ENCODE data around the gene MALAT1. TPM values are rescaled to one million over a fixed set of nuclear protein-coding genes. Genes with fewer than 3 reads are reported as not detected.
"Not testable (repeated sequence)": the region's sequence is repeated elsewhere in the genome, so short reads cannot be mapped to it uniquely, and the experiment has no call there.

The MALAT1 gene
- total and polyA plus RNA-seq, 2 donors (not counting 1 experiment from before 2014, with no cell fraction given): 646 to 32,417 TPM

- H3K27ac ChIP-seq (ENCODE audit: low read length in 2 of 2): peak overlapping the region; percentile 56 to 77
- no peaks in the 10 kb centered on the region for H3K27me3 Mint-ChIP-seq
- no peaks in the 10 kb centered on the region for H3K36me3 ChIP-seq (replicated peaks in 1 of 2; ENCODE audit: control extremely low read depth in 1 of 2, control insufficient read depth in 1 of 2, extremely low read depth in 1 of 2, insufficient read depth in 2 of 2, low read length in 1 of 2)
- ATAC-seq (ENCODE audit: low read depth): no peak
- TF ChIP-seq EZH2 (IDR thresholded peaks at IDR 0.05; ENCODE audit: borderline replicate concordance, insufficient read depth, low read depth, low read length, poor library complexity, severe bottlenecking): no peak
- no peak for TF ChIP-seq CTCF (IDR thresholded peaks at IDR 0.05)
- H3K9me3 ChIP-seq (ENCODE audit: control extremely low read depth in 1 of 3, control insufficient read depth in 2 of 3, insufficient read depth in 1 of 3, low read length in 2 of 3): no peaks in the 10 kb centered on the region
- H4K20me1 ChIP-seq (ENCODE audit: control insufficient read depth, insufficient read depth, low read length, poor library complexity, severe bottlenecking): no peaks in the 10 kb centered on the region
- H3K79me2 ChIP-seq (ENCODE audit: control insufficient read depth, insufficient read depth, low read length): peaks cover 17% of the 10 kb centered on the region
- POLR2A ChIA-PET: interaction anchor here (0.6 to 13.6 kb wide), 22 partner anchors 9 to 621 kb away, joined by 3 to 366 read pairs (median 6); partner anchors contain the start of genes MALAT1 and NEAT1
- H3K4me3 Mint-ChIP-seq: peak overlapping the region; percentile 86
- CTCF ChIA-PET: interaction anchor here (0.8 to 2.8 kb wide), 15 partner anchors 14 to 156 kb away, joined by 3 to 30 read pairs (median 4); partner anchors contain the start of genes DPF2 and MALAT1
- peak; percentile 47 for DNase-seq
- H3K27me3 ChIP-seq (replicated peaks in 1 of 4; ENCODE audit: control extremely low read depth in 1 of 4, control insufficient read depth in 3 of 4, insufficient read depth in 4 of 4, low read length in 3 of 4): no peaks in the 10 kb centered on the region
- H2AFZ ChIP-seq (ENCODE audit: insufficient read depth, low read depth, low read length, poor library complexity, severe bottlenecking): peak overlapping the region; percentile 26
- peaks cover 28% of the 10 kb centered on the region for H3K4me1 Mint-ChIP-seq
- peak overlapping the region; percentile 58 for H3K4me2 ChIP-seq (replicated peaks; ENCODE audit: low read depth, low read length, poor library complexity, severe bottlenecking)
- H3K4me3 ChIP-seq (ENCODE audit: control extremely low read depth in 1 of 5, extremely low read depth in 1 of 5, insufficient read depth in 1 of 5, low read depth in 2 of 5, low read length in 4 of 5): peak overlapping the region in 3 of 5 experiments; percentile 9 to 26 (median 10)
- intact Hi-C loops (cut with micrococcal nuclease): no loop called here
- H3K27ac Mint-ChIP-seq: peak overlapping the region; percentile 97
- no peaks in the 10 kb centered on the region for H3K9me3 Mint-ChIP-seq (ENCODE audit: insufficient read depth)
- peaks cover 16 to 31% of the 10 kb centered on the region in 2 donors for H3K4me1 ChIP-seq (ENCODE audit: control insufficient read depth in 2 of 2, insufficient read depth in 2 of 2, low read length in 2 of 2)
- H3K9ac ChIP-seq (ENCODE audit: low read length): peak overlapping the region; percentile 44
- 74% methylated on average over 7 of the region's 8 CpGs for WGBS (ENCODE audit: insufficient coverage)
These were observed 27.4 kb upstream of the MALAT1 start for GRCh38 chr11:65471447-65471891.

- peak overlapping the region; percentile 44 for H3K9ac ChIP-seq (ENCODE audit: low read length)
- not testable (repeated sequence) for ATAC-seq (ENCODE audit: low read depth); H3K9me3 Mint-ChIP-seq (ENCODE audit: insufficient read depth)
These were observed 26.1 kb upstream of the MALAT1 start for GRCh38 chr11:65472588-65473277.

More at GRCh38 chr11:65472588-65473277, 26.1 kb upstream of the MALAT1 start:
- H3K36me3 ChIP-seq (replicated peaks in 1 of 2; ENCODE audit: control extremely low read depth in 1 of 2, control insufficient read depth in 1 of 2, extremely low read depth in 1 of 2, insufficient read depth in 2 of 2, low read length in 1 of 2); H3K9me3 ChIP-seq (ENCODE audit: control extremely low read depth in 1 of 3, control insufficient read depth in 2 of 3, insufficient read depth in 1 of 3, low read length in 2 of 3); H4K20me1 ChIP-seq (ENCODE audit: control insufficient read depth, insufficient read depth, low read length, poor library complexity, severe bottlenecking); DNase-seq; H3K27me3 ChIP-seq (replicated peaks in 1 of 4; ENCODE audit: control extremely low read depth in 1 of 4, control insufficient read depth in 3 of 4, insufficient read depth in 4 of 4, low read length in 3 of 4); H3K27me3 Mint-ChIP-seq; H2AFZ ChIP-seq (ENCODE audit: insufficient read depth, low read depth, low read length, poor library complexity, severe bottlenecking): not testable (repeated sequence)
- H3K4me2 ChIP-seq (replicated peaks; ENCODE audit: low read depth, low read length, poor library complexity, severe bottlenecking): peak overlapping the region; percentile 58
- H3K79me2 ChIP-seq (ENCODE audit: control insufficient read depth, insufficient read depth, low read length): peaks cover 28% of the 10 kb centered on the region
- ChIA-PET CTCF (interaction anchor here (0.7 to 2.8 kb wide), 16 partner anchors 14 to 158 kb away, joined by 3 to 30 read pairs (median 4); partner anchors contain the start of genes DPF2 and MALAT1), POLR2A (interaction anchor here (0.6 to 13.6 kb wide), 17 partner anchors 15 to 65 kb away, joined by 3 to 366 read pairs (median 6); partner anchors contain the start of genes MALAT1 and NEAT1)
- intact Hi-C loops (cut with micrococcal nuclease): loop anchor here (1.0 to 2.0 kb wide), 5 partner anchors 25 to 90 kb away; partner anchors contain the start of gene SLC25A45
- peak overlapping the region; percentile 86 for H3K4me3 Mint-ChIP-seq
- H3K27ac ChIP-seq (ENCODE audit: low read length in 2 of 2): peak overlapping the region; percentile 56 to 77
- H3K4me1 Mint-ChIP-seq: peaks cover 36% of the 10 kb centered on the region
- 97% methylated on average over 5 of the region's 14 CpGs for WGBS (ENCODE audit: insufficient coverage)
- peak overlapping the region in 1 of 5 experiments; percentile 26 for H3K4me3 ChIP-seq (ENCODE audit: control extremely low read depth in 1 of 5, extremely low read depth in 1 of 5, insufficient read depth in 1 of 5, low read depth in 2 of 5, low read length in 4 of 5)
- peak overlapping the region; percentile 97 for H3K27ac Mint-ChIP-seq
- H3K4me1 ChIP-seq (ENCODE audit: control insufficient read depth in 2 of 2, insufficient read depth in 2 of 2, low read length in 2 of 2): peaks cover 20 to 39% of the 10 kb centered on the region in 2 donors
